HG02885 (cell line): ENCODE data around the gene TEKT1.
"Not testable (repeated sequence)": the region's sequence is repeated elsewhere in the genome, so short reads cannot be mapped to it uniquely, and the experiment has no call there.

Experiments used
- ATAC-seq: cut with Tn5 transposase; IDR thresholded peaks from one replicate; pipeline ENCODE4 v1.9.1; 2021; ENCODE audit warnings: mild to moderate bottlenecking; ENCODE audit not compliant: unreplicated experiment, poor library complexity

TEKT1 gene

GRCh38 chr17:6774906-6775305, 56.6 kb downstream of the TEKT1 start:
- ATAC-seq: not testable (repeated sequence)

GRCh38 chr17:6772016-6772415, 59.5 kb downstream of the TEKT1 start:
- no peak for ATAC-seq

GRCh38 chr17:6768447-6768846, 63.1 kb downstream of the TEKT1 start:
- ATAC-seq: no peak

GRCh38 chr17:6761779-6762178, 69.8 kb downstream of the TEKT1 start:
- no peak for ATAC-seq

DNA sequence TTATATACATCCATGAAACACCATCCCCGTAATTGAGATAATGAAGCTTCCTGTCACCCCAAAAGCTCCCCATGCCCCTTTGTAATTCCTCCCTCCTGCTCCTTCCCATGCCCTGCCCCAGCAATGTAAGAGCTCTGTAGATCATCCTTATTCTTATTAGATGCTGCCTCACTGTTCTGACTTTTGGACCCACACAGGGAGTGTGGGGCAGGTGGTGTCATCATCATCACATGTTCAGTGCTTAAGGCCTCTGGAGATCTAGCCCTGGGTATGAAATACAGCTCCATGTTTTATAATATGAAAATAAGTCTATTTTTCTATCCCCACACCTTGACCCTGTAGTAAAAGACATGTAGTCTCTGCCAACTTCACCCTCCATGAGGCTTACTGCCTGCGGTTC, 73.8 kb downstream of the TEKT1 start:
- ATAC-seq: no peak

- ATAC-seq: no peak
These were observed 75.0 kb downstream of the TEKT1 start for GRCh38 chr17:6756425-6757031.

DNA sequence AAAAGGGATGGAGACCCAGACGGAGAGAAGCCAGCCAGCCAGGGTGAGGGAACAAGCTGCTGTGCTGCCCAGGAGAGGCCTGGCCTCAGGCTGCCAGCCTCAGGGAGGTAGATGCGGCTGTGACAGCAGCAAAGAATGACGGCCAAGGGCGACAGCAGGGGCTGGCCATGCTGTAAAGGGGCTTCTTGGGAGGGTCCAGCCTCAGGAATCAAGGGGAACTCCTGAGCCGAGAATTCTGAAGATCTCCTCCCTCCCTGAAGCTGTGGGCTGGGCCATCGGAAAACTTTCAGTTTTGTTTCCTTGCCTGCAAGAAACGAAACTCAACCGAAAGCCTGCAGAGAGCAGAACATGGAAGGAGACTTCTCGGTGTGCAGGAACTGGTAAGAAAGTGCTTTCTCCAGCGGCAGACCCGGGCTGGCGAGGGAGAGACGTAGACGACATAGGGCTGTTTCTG, 75.8 kb downstream of the TEKT1 start, which contains the start of gene XAF1:
TSS of gene XAF1 (plus strand) at position 316 of the 454 bp plus-strand sequence. CDS start at position 349, 33 bp downstream.
- no peak for ATAC-seq

- no peak for ATAC-seq
These were observed 76.2 kb downstream of the TEKT1 start for GRCh38 chr17:6755281-6755680.

DNA sequence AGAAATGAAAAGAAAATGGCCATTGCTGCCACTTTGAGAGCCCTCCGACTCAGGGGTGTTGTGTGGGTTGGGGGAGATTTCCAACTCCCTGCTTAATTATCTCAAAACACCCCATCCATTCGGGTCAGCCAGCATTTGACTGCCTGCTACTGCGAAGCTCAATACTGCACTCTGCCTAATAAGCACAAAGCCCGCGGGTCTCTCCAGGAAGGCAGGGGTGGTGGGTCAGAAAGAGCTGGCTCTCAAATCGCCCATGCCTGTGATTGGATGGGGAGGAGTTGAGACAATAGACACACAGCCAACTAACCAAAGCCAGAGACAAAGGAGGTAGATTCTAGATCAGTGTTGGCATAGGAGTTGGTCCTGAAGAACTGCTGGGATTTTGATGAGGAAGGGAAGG, 78.0 kb downstream of the TEKT1 start:
- no peak for ATAC-seq

DNA sequence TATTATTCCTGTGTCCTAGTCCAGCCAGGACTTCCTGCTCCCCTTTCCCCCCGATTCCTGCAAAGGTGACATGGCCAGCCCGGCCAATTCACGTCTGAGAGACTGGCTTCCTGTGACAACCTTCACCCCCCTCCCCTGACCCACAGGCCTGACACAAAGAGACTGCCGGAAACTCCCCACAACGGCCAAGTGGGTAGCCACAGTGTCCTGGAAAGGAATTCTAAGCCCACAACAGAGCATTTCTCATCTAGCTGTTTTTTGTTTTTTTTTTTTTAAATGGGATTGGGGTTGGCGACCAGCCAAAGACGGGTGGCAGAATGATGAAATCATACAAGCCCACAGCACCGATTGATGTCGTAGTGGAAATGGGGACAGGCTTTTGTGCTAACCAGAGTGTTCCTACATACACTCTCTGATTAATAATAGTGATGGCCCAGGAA, 78.5 kb downstream of the TEKT1 start:
- ATAC-seq: no peak

GRCh38 chr17:6752068-6752909, 79.2 kb downstream of the TEKT1 start:
- ATAC-seq: no peak

- ATAC-seq: no peak
These were observed 82.0 kb downstream of the TEKT1 start for GRCh38 chr17:6749519-6749918.

- no peak for ATAC-seq
These were observed 82.9 kb downstream of the TEKT1 start for GRCh38 chr17:6748617-6749016.
